Activated naive CD8-positive, alpha-beta T cell (primary cell): ENCODE results near the gene FAM187B.
A peak's percentile ranks its signal among the peaks of the same experiment; 100 is the strongest.
"Not testable (repeated sequence)": the region's sequence is repeated elsewhere in the genome, so short reads cannot be mapped to it uniquely, and the experiment has no call there.

Experiments used
- H3K27ac Mint-ChIP-seq: one replicate; pipeline ENCODE4 v1.8.0; 2021; ENCODE audit warnings: mixed read lengths
- H3K27me3 Mint-ChIP-seq: one replicate; pipeline ENCODE4 v1.8.0; 2021; ENCODE audit warnings: mixed read lengths
- H3K36me3 Mint-ChIP-seq: one replicate; pipeline ENCODE4 v1.8.0; 2021; ENCODE audit warnings: mixed read lengths
- H3K4me1 Mint-ChIP-seq: one replicate; pipeline ENCODE4 v1.8.0; 2021; ENCODE audit warnings: low read depth, mixed read lengths
- H3K4me3 Mint-ChIP-seq: one replicate; pipeline ENCODE4 v1.8.0; 2021; ENCODE audit warnings: mild to moderate bottlenecking, mixed read lengths
- H3K9me3 Mint-ChIP-seq: one replicate; pipeline ENCODE4 v1.8.0; 2021; ENCODE audit warnings: low read depth, mixed read lengths

Gene FAM187B

GRCh38 chr19:35251456-35251855 is 22.9 kb upstream of the FAM187B start:
- no peak overlapping the region for H3K27ac Mint-ChIP-seq
- no peak overlapping the region for H3K4me3 Mint-ChIP-seq
- H3K27me3 Mint-ChIP-seq = no peaks in the 10 kb centered on the region
- H3K36me3 Mint-ChIP-seq = no peaks in the 10 kb centered on the region
- no peaks in the 10 kb centered on the region for H3K9me3 Mint-ChIP-seq
- peaks cover 51% of the 10 kb centered on the region for H3K4me1 Mint-ChIP-seq

- H3K9me3 Mint-ChIP-seq = no peaks in the 10 kb centered on the region
- H3K36me3 Mint-ChIP-seq = no peaks in the 10 kb centered on the region
- peaks cover 42% of the 10 kb centered on the region for H3K4me1 Mint-ChIP-seq
- no peaks in the 10 kb centered on the region for H3K27me3 Mint-ChIP-seq
- peak overlapping the region; percentile 70 for H3K27ac Mint-ChIP-seq
- H3K4me3 Mint-ChIP-seq = peak overlapping the region; percentile 92
These were observed 21.5 kb upstream of the FAM187B start for GRCh38 chr19:35249848-35250711.

- H3K9me3 Mint-ChIP-seq = no peaks in the 10 kb centered on the region
- peak overlapping the region; percentile 92 for H3K4me3 Mint-ChIP-seq
- peak overlapping the region; percentile 89 for H3K27ac Mint-ChIP-seq
- no peaks in the 10 kb centered on the region for H3K27me3 Mint-ChIP-seq
- peaks cover 40% of the 10 kb centered on the region for H3K4me1 Mint-ChIP-seq
- H3K36me3 Mint-ChIP-seq = no peaks in the 10 kb centered on the region
These were observed 20.8 kb upstream of the FAM187B start for GRCh38 chr19:35249146-35249847.

- Mint-ChIP-seq H3K4me3 (peak within 1 kb of the TSS; percentile 92), H3K27ac (peak within 1 kb of the TSS; percentile 89), H3K36me3 (no peaks in the 10 kb centered on the region), H3K9me3 (peaks cover 4% of the 10 kb centered on the region), H3K27me3 (no peaks in the 10 kb centered on the region), H3K4me1 (peaks cover 40% of the 10 kb centered on the region)
These were observed 20.0 kb upstream of the FAM187B start, which contains the start of gene LSR for GRCh38 chr19:35248310-35249145. LSR (plus strand) TSS chr19:35249002; CDS start chr19:35249023, 21 bp downstream.

- peak overlapping the region; percentile 92 for H3K4me3 Mint-ChIP-seq
These were observed 19.2 kb upstream of the FAM187B start for GRCh38 chr19:35247526-35248309.

GRCh38 chr19:35246466-35247092 is 18.0 kb upstream of the FAM187B start:
- peaks cover 10% of the 10 kb centered on the region for H3K9me3 Mint-ChIP-seq
- no peak overlapping the region for H3K27ac Mint-ChIP-seq
- no peaks in the 10 kb centered on the region for H3K27me3 Mint-ChIP-seq

More at GRCh38 chr19:35247526-35248309, 19.2 kb upstream of the FAM187B start:
- H3K27me3 Mint-ChIP-seq = no peaks in the 10 kb centered on the region
- peak overlapping the region; percentile 85 for H3K27ac Mint-ChIP-seq
- peaks cover 10% of the 10 kb centered on the region for H3K9me3 Mint-ChIP-seq
- no peaks in the 10 kb centered on the region for H3K36me3 Mint-ChIP-seq
- peaks cover 37% of the 10 kb centered on the region for H3K4me1 Mint-ChIP-seq

GRCh38 chr19:35241417-35241816 is 12.9 kb upstream of the FAM187B start:
- Mint-ChIP-seq H3K4me1 (peaks cover 29% of the 10 kb centered on the region), H3K27ac (peak overlapping the region; percentile 23), H3K4me3 (no peak overlapping the region), H3K27me3 (no peaks in the 10 kb centered on the region), H3K9me3 (peaks cover 20% of the 10 kb centered on the region), H3K36me3 (peaks cover 13% of the 10 kb centered on the region)

More at GRCh38 chr19:35246466-35247092, 18.0 kb upstream of the FAM187B start:
- Mint-ChIP-seq H3K4me1 (peaks cover 37% of the 10 kb centered on the region), H3K4me3 (peak overlapping the region; percentile 92), H3K36me3 (peaks cover 4% of the 10 kb centered on the region)

GRCh38 chr19:35240327-35240726 is 11.8 kb upstream of the FAM187B start:
- Mint-ChIP-seq H3K9me3 (peaks cover 20% of the 10 kb centered on the region), H3K27ac (peak overlapping the region; percentile 86), H3K4me1 (peaks cover 30% of the 10 kb centered on the region), H3K36me3 (peaks cover 13% of the 10 kb centered on the region), H3K4me3 (peak overlapping the region; percentile 44), H3K27me3 (no peaks in the 10 kb centered on the region)

GRCh38 chr19:35239597-35239996 is 11.1 kb upstream of the FAM187B start:
- peaks cover 33% of the 10 kb centered on the region for H3K4me1 Mint-ChIP-seq
- peaks cover 20% of the 10 kb centered on the region for H3K9me3 Mint-ChIP-seq
- not testable (repeated sequence) for H3K4me3 Mint-ChIP-seq, H3K27me3 Mint-ChIP-seq
- peaks cover 13% of the 10 kb centered on the region for H3K36me3 Mint-ChIP-seq
- H3K27ac Mint-ChIP-seq = peak overlapping the region; percentile 86

- H3K27me3 Mint-ChIP-seq = no peaks in the 10 kb centered on the region
- peaks cover 33% of the 10 kb centered on the region for H3K4me1 Mint-ChIP-seq
- no peak overlapping the region for H3K4me3 Mint-ChIP-seq
- H3K27ac Mint-ChIP-seq = no peak overlapping the region
- peaks cover 10% of the 10 kb centered on the region for H3K9me3 Mint-ChIP-seq
- peaks cover 11% of the 10 kb centered on the region for H3K36me3 Mint-ChIP-seq
These were observed 8.3 kb upstream of the FAM187B start for GRCh38 chr19:35236638-35237400.

GRCh38 chr19:35232912-35233311 is 4.4 kb upstream of the FAM187B start:
- H3K36me3 Mint-ChIP-seq = peaks cover 2% of the 10 kb centered on the region
- no peak overlapping the region for H3K4me3 Mint-ChIP-seq
- H3K9me3 Mint-ChIP-seq = no peaks in the 10 kb centered on the region
- peaks cover 9% of the 10 kb centered on the region for H3K4me1 Mint-ChIP-seq
- no peaks in the 10 kb centered on the region for H3K27me3 Mint-ChIP-seq
- H3K27ac Mint-ChIP-seq = no peak overlapping the region

- Mint-ChIP-seq H3K9me3 (no peaks in the 10 kb centered on the region), H3K4me1 (peaks cover 6% of the 10 kb centered on the region), H3K36me3 (peaks cover 2% of the 10 kb centered on the region), H3K27me3 (no peaks in the 10 kb centered on the region), H3K4me3 (no peak overlapping the region), H3K27ac (no peak overlapping the region)
These were observed 3.6 kb upstream of the FAM187B start for GRCh38 chr19:35231956-35232645.

GRCh38 chr19:35229601-35230000 is 1.1 kb upstream of the FAM187B start:
- no peak overlapping the region for H3K27ac Mint-ChIP-seq
- peaks cover 7% of the 10 kb centered on the region for H3K4me1 Mint-ChIP-seq
- H3K36me3 Mint-ChIP-seq = peaks cover 2% of the 10 kb centered on the region
- no peaks in the 10 kb centered on the region for H3K9me3 Mint-ChIP-seq
- no peak overlapping the region for H3K4me3 Mint-ChIP-seq
- no peaks in the 10 kb centered on the region for H3K27me3 Mint-ChIP-seq
